ENCODE data around the gene TREML2. TPM values are rescaled to one million over a fixed set of nuclear protein-coding genes. Genes with fewer than 3 reads are reported as not detected.

The TREML2 gene
- polyA plus RNA-seq, 1 of the 3 experiments (the other 2 are of a cell fraction), result not detected

- CTCF ChIA-PET, result no interaction called here
- no peak overlapping the region for H3K9ac ChIP-seq
- H3K4me1 ChIP-seq (ENCODE audit: control insufficient read depth in 1 of 2, insufficient read depth in 2 of 2, low read depth in 1 of 2, low read length in 1 of 2), result no peaks in the 10 kb centered on the region
- no peak overlapping the region for H2AFZ ChIP-seq (ENCODE audit: low read depth)
- no peaks in the 10 kb centered on the region for H3K9me3 ChIP-seq
- H3F3A ChIP-seq (replicated peaks; ENCODE audit: insufficient read depth), result no peaks in the 10 kb centered on the region
- WGBS (ENCODE audit: low lambda C conversion rate), result 6% methylated on average over 1 of the region's 1 CpG
- TF ChIP-seq GABPA (IDR thresholded peaks at IDR 0.05; ENCODE audit: low read depth) (no peak), IRF3 (IDR thresholded peaks at IDR 0.05; ENCODE audit: low read depth, low read length) (no peak), TCF12 (IDR thresholded peaks at IDR 0.05) (no peak), PBX3 (IDR thresholded peaks at IDR 0.05) (no peak), JUND (IDR thresholded peaks at IDR 0.05) (no peak)
- H3K36me3 ChIP-seq (replicated peaks in 1 of 2; ENCODE audit: control insufficient read depth in 1 of 2, insufficient read depth in 2 of 2, low read length in 1 of 2), result no peaks in the 10 kb centered on the region
- no peaks in the 10 kb centered on the region for H3K79me2 ChIP-seq (ENCODE audit: insufficient read depth)
- H3K4me2 ChIP-seq, result no peak overlapping the region
- H3K9me2 ChIP-seq, result no peaks in the 10 kb centered on the region
- no peak overlapping the region for H3K4me3 ChIP-seq (ENCODE audit: low read depth in 2 of 2, low read length in 1 of 2)
- H3K27ac ChIP-seq (ENCODE audit: low read depth in 2 of 2, low read length in 1 of 2), result no peak overlapping the region
- DNase-seq, result no peak
- no peaks in the 10 kb centered on the region for H4K20me1 ChIP-seq (ENCODE audit: insufficient read depth)
- POLR2A ChIA-PET, result no interaction called here
- H3K27me3 ChIP-seq (ENCODE audit: insufficient read depth), result peaks cover 4% of the 10 kb centered on the region; the same call in 1 of the 2 replicates
Observed at GRCh38 chr6:41224800-41225199, 23.9 kb upstream of the TREML2 start.

- Histone ChIP-seq H3K27ac (ENCODE audit: low read depth in 2 of 2, low read length in 1 of 2) (no peak overlapping the region), H3K4me1 (ENCODE audit: control insufficient read depth in 1 of 2, insufficient read depth in 2 of 2, low read depth in 1 of 2, low read length in 1 of 2) (no peaks in the 10 kb centered on the region), H3K9me2 (no peaks in the 10 kb centered on the region), H3K36me3 (replicated peaks in 1 of 2; ENCODE audit: control insufficient read depth in 1 of 2, insufficient read depth in 2 of 2, low read length in 1 of 2) (no peaks in the 10 kb centered on the region), H2AFZ (ENCODE audit: low read depth) (no peak overlapping the region), H4K20me1 (ENCODE audit: insufficient read depth) (no peaks in the 10 kb centered on the region), H3K4me3 (ENCODE audit: low read depth in 2 of 2, low read length in 1 of 2) (no peak overlapping the region), H3K79me2 (ENCODE audit: insufficient read depth) (no peaks in the 10 kb centered on the region), H3F3A (replicated peaks; ENCODE audit: insufficient read depth) (no peaks in the 10 kb centered on the region), H3K9me3 (0 out of 2 replicates have a peak, but pooled peaks cover 4% of the 10 kb centered on the region), H3K27me3 (ENCODE audit: insufficient read depth) (peaks cover 4% of the 10 kb centered on the region; the same call in 1 of the 2 replicates), H3K4me2 (no peak overlapping the region), H3K9ac (no peak overlapping the region)
- DNase-seq, result no peak
- CTCF ChIA-PET, result interaction anchor here (1.0 kb wide), 1 partner anchor 97 kb away, joined by 3 read pairs; no protein-coding TSS in a partner anchor
- POLR2A ChIA-PET, result no interaction called here
- 0% methylated on average over 5 of the region's 5 CpGs for WGBS (ENCODE audit: low lambda C conversion rate)
- no peak for TF ChIP-seq REST (IDR thresholded peaks at IDR 0.05; ENCODE audit: low read depth, low read length)
- no peak for TF ChIP-seq TCF12 (IDR thresholded peaks at IDR 0.05)
- TF ChIP-seq FOXM1 (IDR thresholded peaks at IDR 0.05; ENCODE audit: low read depth), result no peak
- TF ChIP-seq FOSL2 (IDR thresholded peaks at IDR 0.05; ENCODE audit: borderline replicate concordance, low read depth), result no peak
Observed at GRCh38 chr6:41222513-41222912, 21.6 kb upstream of the TREML2 start.
